Natural killer cell (primary cell): ENCODE measurements around the gene MAD1L1. TPM values are rescaled to one million over a fixed set of nuclear protein-coding genes. Genes with fewer than 3 reads are reported as not detected.
"Not testable (repeated sequence)": the region's sequence is repeated elsewhere in the genome, so short reads cannot be mapped to it uniquely, and the experiment has no call there.

Source experiments
- ATAC-seq, 3 donors: fragments of 150-1000 bp in 2 of 3; fragments of 200-7000 bp in 1 of 3; cut with Tn5 transposase; 1 replicate in 1 of 3; 2 replicates in 2 of 3; pipeline ENCODE4 v1.10.0; 2021; ENCODE audit warnings: mild to moderate bottlenecking in 2 of 3, moderate library complexity in 2 of 3
- DNase-seq, 2 donors: peaks; one replicate each; pipeline versions ENCODE4 v3.0.0 to v3.0.0-alpha.2; 2013 to 2021; ENCODE audit warnings: mixed read lengths in 1 of 2
- H3K27ac ChIP-seq: one replicate; pipeline ENCODE4 v1.5.1; 2013; ENCODE audit warnings: mild to moderate bottlenecking, low read length
- H3K27me3 ChIP-seq: one replicate; pipeline ENCODE4 v1.6.1; 2013; ENCODE audit warnings: low read length; ENCODE audit not compliant: control insufficient read depth, insufficient read depth
- H3K36me3 ChIP-seq: one replicate; pipeline ENCODE4 v1.6.1; 2013; ENCODE audit warnings: low read length; ENCODE audit not compliant: control insufficient read depth, insufficient read depth
- H3K4me1 ChIP-seq: one replicate; pipeline ENCODE4 v1.6.1; 2013; ENCODE audit warnings: low read length; ENCODE audit not compliant: control insufficient read depth, insufficient read depth
- H3K4me3 ChIP-seq: one replicate; pipeline ENCODE4 v1.5.1; 2013; ENCODE audit warnings: low read length
- H3K9me3 ChIP-seq: one replicate; pipeline ENCODE4 v1.6.1; 2013; ENCODE audit warnings: low read length; ENCODE audit not compliant: control insufficient read depth, insufficient read depth
- H3K27ac Mint-ChIP-seq, 2 donors: one replicate each; pipeline ENCODE4 v1.8.0; 2022; ENCODE audit warnings: mild to moderate bottlenecking in 2 of 2, mixed read lengths in 2 of 2, moderate library complexity in 1 of 2
- H3K27me3 Mint-ChIP-seq, 2 donors: one replicate each; pipeline ENCODE4 v1.8.0; 2022; ENCODE audit warnings: low read depth in 2 of 2, mixed read lengths in 2 of 2
- H3K36me3 Mint-ChIP-seq: one replicate; pipeline ENCODE4 v1.8.0; 2022; ENCODE audit warnings: mixed read lengths
- H3K4me1 Mint-ChIP-seq, 2 donors: one replicate each; pipeline ENCODE4 v1.8.0; 2022; ENCODE audit warnings: mixed read lengths in 2 of 2
- H3K4me3 Mint-ChIP-seq: one replicate; pipeline ENCODE4 v1.8.0; 2022; ENCODE audit warnings: mild to moderate bottlenecking, moderate library complexity, mixed read lengths
- H3K9me3 Mint-ChIP-seq, 2 donors: one replicate each; pipeline ENCODE4 v1.8.0; 2022; ENCODE audit warnings: mixed read lengths in 2 of 2
- CTCF ChIP-seq: fragments of 200-600 bp; IDR thresholded peaks from one replicate; pipeline ENCODE4 v1.8.0; 2022; ENCODE audit warnings: antibody characterized with exemption
- WGBS: methylation state at CpG from one replicate; pipeline ENCODE4 v1.1.7; 2013; ENCODE audit warnings: missing lambda C conversion rate; ENCODE audit not compliant: insufficient coverage; 5-methylcytosine and 5-hydroxymethylcytosine counted together
- intact Hi-C: fragments of 100-400 bp; cut with micrococcal nuclease; formaldehyde crosslinking; loops from one replicate; pipeline ENCODE4 v1.14.2; 2022
- total RNA-seq, 4 donors: library from RNA; stranded (reverse); fragments of 120-200 nt in 1 of 4; gene quantifications; one replicate each; pipeline versions ENCODE4 v1.2.3 to v1.2.4, GENCODE V29; 2013 to 2022

The MAD1L1 gene
- total RNA-seq, 3 donors from 2014 or later (not counting 1 experiment from before 2014, with no cell fraction given): 53.6 to 81.2 (median 77.4) TPM

DNA sequence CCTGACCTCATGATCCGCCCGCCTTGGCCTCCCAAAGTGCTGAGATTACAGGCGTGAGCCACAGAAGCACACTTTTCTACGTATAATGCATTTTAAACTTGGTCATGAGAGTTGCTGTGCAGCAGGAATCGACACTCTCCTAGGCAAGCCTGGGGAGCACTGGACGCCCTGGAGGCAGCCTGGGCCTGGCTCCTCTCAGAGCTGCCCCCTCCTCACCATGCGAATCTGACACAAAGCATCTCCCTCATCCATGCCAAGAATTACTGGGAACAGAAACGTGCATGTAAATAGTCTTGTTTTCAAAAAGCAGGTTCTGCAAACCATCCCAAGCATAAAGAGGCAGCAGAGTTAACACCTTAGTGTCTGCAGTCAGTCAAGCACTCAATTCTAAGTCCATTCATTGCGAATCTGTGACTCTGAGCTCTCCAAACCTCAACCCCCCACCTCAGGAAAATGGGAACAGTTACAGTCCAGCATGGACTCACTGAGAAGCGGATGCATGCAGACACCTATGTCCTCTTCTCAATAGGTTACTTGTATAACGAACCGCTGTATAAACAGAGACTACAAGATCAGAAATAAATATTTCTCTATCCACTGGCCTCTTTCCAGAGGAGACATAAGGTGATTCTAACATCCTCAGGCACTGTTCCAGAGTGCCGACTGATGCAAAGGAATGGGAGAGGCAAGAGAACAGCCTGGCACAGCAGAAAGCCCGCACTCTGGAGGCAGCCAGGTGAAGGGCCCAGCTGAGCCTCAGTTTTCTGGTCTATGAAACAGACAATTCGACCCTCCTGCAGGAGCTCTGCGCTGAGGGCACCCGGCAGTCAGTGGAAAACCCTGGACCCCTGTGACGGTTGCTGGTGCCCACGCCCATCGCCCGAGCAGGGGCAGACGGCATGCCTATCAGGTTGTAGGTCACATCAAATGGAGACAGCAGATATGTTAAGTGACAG, 68.9 kb downstream of the MAD1L1 start:
- no peaks in the 10 kb centered on the region for H3K36me3 ChIP-seq
- intact Hi-C loops: no loop called here
- H3K36me3 Mint-ChIP-seq: no peaks in the 10 kb centered on the region
- H3K4me1 Mint-ChIP-seq: no peaks in the 10 kb centered on the region
- no peak overlapping the region for H3K4me3 ChIP-seq
- ATAC-seq: no peak
- no peaks in the 10 kb centered on the region for H3K4me1 ChIP-seq
- no peaks in the 10 kb centered on the region for H3K9me3 ChIP-seq
- no peaks in the 10 kb centered on the region for H3K9me3 Mint-ChIP-seq
- no peak for DNase-seq
- 95% methylated on average over 22 of the region's 22 CpGs for WGBS
- no peak overlapping the region for H3K4me3 Mint-ChIP-seq
- H3K27ac Mint-ChIP-seq: no peak overlapping the region
- no peaks in the 10 kb centered on the region for H3K27me3 Mint-ChIP-seq
- no peaks in the 10 kb centered on the region for H3K27me3 ChIP-seq
- H3K27ac ChIP-seq: no peak overlapping the region
- no peak for TF ChIP-seq CTCF

DNA sequence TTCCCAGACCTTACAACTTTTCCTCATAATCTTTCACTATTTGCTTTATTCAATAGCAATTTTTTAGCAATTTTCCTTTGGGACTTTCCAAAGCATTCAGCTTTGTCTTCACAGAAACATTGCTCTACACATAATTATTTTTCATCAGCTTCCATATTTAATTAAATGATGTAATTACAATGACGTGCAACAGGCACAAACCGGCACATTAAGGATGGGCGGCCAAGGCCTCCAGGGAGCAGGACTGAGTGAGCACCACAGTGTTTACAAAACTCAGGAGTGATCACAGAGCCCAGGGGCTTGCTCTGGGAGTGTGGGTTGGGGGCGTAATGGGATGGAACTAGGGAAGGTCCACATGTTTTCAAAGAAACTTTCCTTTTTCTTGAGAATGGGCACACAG, 69.8 kb downstream of the MAD1L1 start:
- no peak for TF ChIP-seq CTCF

GRCh38 chr7:2162004-2162902, 70.5 kb downstream of the MAD1L1 start:
- H3K4me3 Mint-ChIP-seq, H3K4me1 Mint-ChIP-seq, H3K27me3 Mint-ChIP-seq, H3K27ac Mint-ChIP-seq, H3K36me3 ChIP-seq, H3K4me3 ChIP-seq, H3K9me3 ChIP-seq, DNase-seq, intact Hi-C loops, H3K36me3 Mint-ChIP-seq, H3K27me3 ChIP-seq, ATAC-seq, H3K27ac ChIP-seq, H3K4me1 ChIP-seq, H3K9me3 Mint-ChIP-seq: not testable (repeated sequence)
- WGBS: over 99% methylated on average over 10 of the region's 17 CpGs

More for the DNA sequence above, 69.8 kb downstream of the MAD1L1 start:
- H3K9me3 ChIP-seq: no peaks in the 10 kb centered on the region
- H3K27ac ChIP-seq: no peak overlapping the region
- WGBS: 99% methylated on average over 4 of the region's 4 CpGs
- no peaks in the 10 kb centered on the region for H3K27me3 ChIP-seq
- intact Hi-C loops: no loop called here
- ATAC-seq (no peak), DNase-seq (no peak)
- H3K36me3 ChIP-seq: no peaks in the 10 kb centered on the region
- Mint-ChIP-seq H3K4me3 (no peak overlapping the region), H3K36me3 (no peaks in the 10 kb centered on the region), H3K4me1 (no peaks in the 10 kb centered on the region), H3K9me3 (no peaks in the 10 kb centered on the region), H3K27me3 (no peaks in the 10 kb centered on the region), H3K27ac (no peak overlapping the region)
- no peaks in the 10 kb centered on the region for H3K4me1 ChIP-seq
- H3K4me3 ChIP-seq: no peak overlapping the region

DNA sequence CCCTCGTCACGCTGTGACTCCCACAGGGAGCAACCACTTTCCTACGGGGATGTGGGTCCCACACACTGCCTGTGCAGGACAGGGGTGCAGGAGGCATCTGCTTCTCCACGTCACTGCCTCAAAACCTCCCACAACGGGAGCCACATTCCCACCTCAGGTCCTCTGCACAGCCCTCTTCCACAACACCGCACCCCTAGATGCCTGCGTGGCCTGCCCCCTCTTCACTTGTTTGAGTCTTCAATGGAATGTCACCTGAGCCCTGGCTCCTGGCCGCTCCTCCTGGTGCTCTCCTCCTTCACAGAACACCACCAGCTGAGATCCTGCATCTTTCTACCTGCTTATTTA, 73.6 kb downstream of the MAD1L1 start:
- peak overlapping the region in 1 of 2 donors; percentile 44 for H3K27ac Mint-ChIP-seq
- WGBS: 96% methylated on average over 8 of the region's 8 CpGs
- H3K9me3 ChIP-seq: no peaks in the 10 kb centered on the region
- H3K36me3 ChIP-seq: no peaks in the 10 kb centered on the region
- H3K27me3 ChIP-seq: no peaks in the 10 kb centered on the region
- intact Hi-C loops: no loop called here
- H3K9me3 Mint-ChIP-seq: no peaks in the 10 kb centered on the region
- no peak overlapping the region for H3K27ac ChIP-seq
- H3K27me3 Mint-ChIP-seq: no peaks in the 10 kb centered on the region
- no peak overlapping the region for H3K4me3 Mint-ChIP-seq
- ATAC-seq (no peak), DNase-seq (no peak)
- H3K4me3 ChIP-seq: no peak overlapping the region
- H3K36me3 Mint-ChIP-seq: no peaks in the 10 kb centered on the region
- no peak for TF ChIP-seq CTCF
- peaks cover 0 to 5% of the 10 kb centered on the region in 2 donors for H3K4me1 Mint-ChIP-seq
- H3K4me1 ChIP-seq: no peaks in the 10 kb centered on the region
